ENCODE results near the gene CCDC69. TPM values are rescaled to one million over a fixed set of nuclear protein-coding genes. Genes with fewer than 3 reads are reported as not detected.

Gene CCDC69
- polyA plus RNA-seq, 2 of the 4 experiments (the other 2 are of a cell fraction), result 2.9 to 3.0 TPM

DNA sequence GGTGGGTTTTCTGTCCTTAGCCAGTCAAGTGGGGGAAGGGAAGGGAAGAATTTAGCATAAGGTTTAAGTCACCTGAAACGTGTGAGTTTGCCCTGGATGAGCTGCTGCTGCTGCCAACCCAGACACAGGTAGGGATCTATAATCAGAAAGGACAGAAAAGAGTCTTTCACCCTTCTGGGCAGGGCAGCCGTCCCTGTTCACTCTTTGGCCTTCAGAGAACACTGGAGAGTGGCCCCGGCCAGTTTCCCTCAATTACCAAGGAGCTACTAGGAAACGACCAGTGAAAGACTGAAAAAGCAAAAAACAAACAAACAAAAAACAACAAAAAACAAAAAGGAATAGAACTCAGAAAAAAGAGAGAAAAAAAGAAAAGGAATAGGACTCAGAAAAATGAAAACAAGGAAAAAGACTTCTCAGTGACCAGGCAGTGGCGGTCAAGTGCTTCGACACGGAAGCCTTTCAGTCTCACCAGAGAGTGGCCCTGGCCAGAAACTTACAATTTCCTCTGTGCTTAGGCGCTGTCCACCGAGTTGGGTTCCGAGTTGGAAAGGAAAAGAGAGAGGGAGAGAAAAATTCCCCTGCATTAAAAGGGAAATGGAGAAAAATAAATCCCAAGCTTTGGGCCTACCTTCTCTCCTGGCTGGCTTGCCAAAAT is 26.6 kb upstream of the CCDC69 start:
- no peak for ATAC-seq
- Histone ChIP-seq H3K4me2 (no peak overlapping the region), H3K4me1 (peaks cover 6% of the 10 kb centered on the region; the same call in 1 of the 3 replicates), H3K9me3 (no peaks in the 10 kb centered on the region), H3K4me3 (no peak overlapping the region), H3K27ac (no peak overlapping the region)
- no peak for FAIRE-seq
- ChIA-PET POLR2A (no interaction called here), CTCF (interaction anchor here (0.9 to 1.5 kb wide), 2 partner anchors 12 to 15 kb away, joined by 3 to 9 read pairs; no protein-coding TSS in a partner anchor)
- TF ChIP-seq NPAS2 (CRISPR knock-in tag; IDR thresholded peaks at IDR 0.05; ENCODE audit: borderline replicate concordance) (no peak), HEYL (CRISPR knock-in tag; IDR thresholded peaks at IDR 0.05) (no peak), CHD2 (IDR thresholded peaks at IDR 0.05; ENCODE audit: low read length, partially characterized antibody) (no peak), ZSCAN20 (CRISPR knock-in tag; IDR thresholded peaks at IDR 0.05) (no peak), MAZ (IDR thresholded peaks at IDR 0.05; ENCODE audit: borderline replicate concordance, low read depth, low read length) (no peak), POLR2AphosphoS2 (conservative IDR thresholded peaks at IDR 0.05; ENCODE audit: low read length) (no peak), FOSB (CRISPR knock-in tag; IDR thresholded peaks at IDR 0.05) (no peak), TFCP2L1 (CRISPR knock-in tag; IDR thresholded peaks at IDR 0.05) (no peak), POLR2A (IDR thresholded peaks at IDR 0.05; ENCODE audit: low read length) (no peak), CEBPB (IDR thresholded peaks at IDR 0.05) (no peak), RAD21 (conservative IDR thresholded peaks at IDR 0.05 in 1 of 2, IDR thresholded peaks at IDR 0.05 in 1 of 2) (no peak)
- TF ChIP-seq, protein P1, sequence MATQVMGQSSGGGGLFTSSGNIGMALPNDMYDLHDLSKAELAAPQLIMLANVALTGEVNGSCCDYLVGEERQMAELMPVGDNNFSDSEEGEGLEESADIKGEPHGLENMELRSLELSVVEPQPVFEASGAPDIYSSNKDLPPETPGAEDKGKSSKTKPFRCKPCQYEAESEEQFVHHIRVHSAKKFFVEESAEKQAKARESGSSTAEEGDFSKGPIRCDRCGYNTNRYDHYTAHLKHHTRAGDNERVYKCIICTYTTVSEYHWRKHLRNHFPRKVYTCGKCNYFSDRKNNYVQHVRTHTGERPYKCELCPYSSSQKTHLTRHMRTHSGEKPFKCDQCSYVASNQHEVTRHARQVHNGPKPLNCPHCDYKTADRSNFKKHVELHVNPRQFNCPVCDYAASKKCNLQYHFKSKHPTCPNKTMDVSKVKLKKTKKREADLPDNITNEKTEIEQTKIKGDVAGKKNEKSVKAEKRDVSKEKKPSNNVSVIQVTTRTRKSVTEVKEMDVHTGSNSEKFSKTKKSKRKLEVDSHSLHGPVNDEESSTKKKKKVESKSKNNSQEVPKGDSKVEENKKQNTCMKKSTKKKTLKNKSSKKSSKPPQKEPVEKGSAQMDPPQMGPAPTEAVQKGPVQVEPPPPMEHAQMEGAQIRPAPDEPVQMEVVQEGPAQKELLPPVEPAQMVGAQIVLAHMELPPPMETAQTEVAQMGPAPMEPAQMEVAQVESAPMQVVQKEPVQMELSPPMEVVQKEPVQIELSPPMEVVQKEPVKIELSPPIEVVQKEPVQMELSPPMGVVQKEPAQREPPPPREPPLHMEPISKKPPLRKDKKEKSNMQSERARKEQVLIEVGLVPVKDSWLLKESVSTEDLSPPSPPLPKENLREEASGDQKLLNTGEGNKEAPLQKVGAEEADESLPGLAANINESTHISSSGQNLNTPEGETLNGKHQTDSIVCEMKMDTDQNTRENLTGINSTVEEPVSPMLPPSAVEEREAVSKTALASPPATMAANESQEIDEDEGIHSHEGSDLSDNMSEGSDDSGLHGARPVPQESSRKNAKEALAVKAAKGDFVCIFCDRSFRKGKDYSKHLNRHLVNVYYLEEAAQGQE (IDR thresholded peaks at IDR 0.05), result no peak
- TF ChIP-seq, protein P2, sequence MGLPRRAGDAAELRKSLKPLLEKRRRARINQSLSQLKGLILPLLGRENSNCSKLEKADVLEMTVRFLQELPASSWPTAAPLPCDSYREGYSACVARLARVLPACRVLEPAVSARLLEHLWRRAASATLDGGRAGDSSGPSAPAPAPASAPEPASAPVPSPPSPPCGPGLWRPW (IDR thresholded peaks at IDR 0.05), result no peak
- WGBS (ENCODE audit: missing lambda C conversion rate), result 83% methylated on average over 10 of the region's 10 CpGs
- no peak for DNase-seq (ENCODE audit: low read depth in 1 of 2, low spot score in 1 of 2)

DNA sequence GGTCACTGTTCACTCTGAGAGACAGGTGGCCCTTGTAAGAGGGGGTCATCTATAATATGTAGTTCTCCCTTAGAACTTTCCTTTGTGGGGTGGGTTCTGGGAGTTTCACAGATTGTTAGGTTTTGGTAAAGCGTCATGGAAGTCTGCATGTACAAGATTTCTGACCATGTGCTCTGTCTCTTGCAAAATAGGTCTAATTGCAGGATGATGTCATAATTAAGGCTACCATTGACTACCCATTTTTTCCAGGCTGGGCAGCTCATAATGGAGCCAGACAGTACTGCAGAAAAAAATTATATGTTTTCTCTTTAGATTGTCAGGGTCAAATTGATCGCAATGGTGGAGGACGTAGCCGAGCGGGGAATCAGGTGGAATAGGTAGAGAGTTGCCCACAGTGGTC is 25.4 kb upstream of the CCDC69 start:
- Histone ChIP-seq H3K4me3 (no peak overlapping the region), H3K27ac (no peak overlapping the region), H3K9me3 (no peaks in the 10 kb centered on the region), H3K4me2 (no peak overlapping the region), H3K4me1 (peaks cover 6% of the 10 kb centered on the region; the same call in 1 of the 3 replicates)
- 94% methylated on average over 5 of the region's 5 CpGs for WGBS (ENCODE audit: missing lambda C conversion rate)
- FAIRE-seq (no peak), DNase-seq (ENCODE audit: low read depth in 1 of 2, low spot score in 1 of 2) (no peak), ATAC-seq (no peak)
- ChIA-PET CTCF (interaction anchor here (2.8 kb wide), 1 partner anchor 11 kb away, joined by 7 read pairs; no protein-coding TSS in a partner anchor), POLR2A (no interaction called here)
- TF ChIP-seq, protein P3, sequence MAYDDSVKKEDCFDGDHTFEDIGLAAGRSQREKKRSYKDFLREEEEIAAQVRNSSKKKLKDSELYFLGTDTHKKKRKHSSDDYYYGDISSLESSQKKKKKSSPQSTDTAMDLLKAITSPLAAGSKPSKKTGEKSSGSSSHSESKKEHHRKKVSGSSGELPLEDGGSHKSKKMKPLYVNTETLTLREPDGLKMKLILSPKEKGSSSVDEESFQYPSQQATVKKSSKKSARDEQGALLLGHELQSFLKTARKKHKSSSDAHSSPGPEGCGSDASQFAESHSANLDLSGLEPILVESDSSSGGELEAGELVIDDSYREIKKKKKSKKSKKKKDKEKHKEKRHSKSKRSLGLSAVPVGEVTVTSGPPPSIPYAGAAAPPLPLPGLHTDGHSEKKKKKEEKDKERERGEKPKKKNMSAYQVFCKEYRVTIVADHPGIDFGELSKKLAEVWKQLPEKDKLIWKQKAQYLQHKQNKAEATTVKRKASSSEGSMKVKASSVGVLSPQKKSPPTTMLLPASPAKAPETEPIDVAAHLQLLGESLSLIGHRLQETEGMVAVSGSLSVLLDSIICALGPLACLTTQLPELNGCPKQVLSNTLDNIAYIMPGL (CRISPR knock-in tag; IDR thresholded peaks at IDR 0.05; ENCODE audit: borderline replicate concordance), result no peak
- TF ChIP-seq ZFP36 (IDR thresholded peaks at IDR 0.05; ENCODE audit: borderline replicate concordance, partially characterized antibody) (no peak), RNF2 (IDR thresholded peaks at IDR 0.05; ENCODE audit: borderline replicate concordance, low read depth) (no peak), RAD21 (conservative IDR thresholded peaks at IDR 0.05 in 1 of 2, IDR thresholded peaks at IDR 0.05 in 1 of 2) (no peak), RARB (CRISPR knock-in tag; IDR thresholded peaks at IDR 0.05) (no peak), NR3C1 (IDR thresholded peaks at IDR 0.05) (no peak), HOXA7 (CRISPR knock-in tag; IDR thresholded peaks at IDR 0.05) (no peak), HDAC2 (IDR thresholded peaks at IDR 0.05) (no peak), MYC (IDR thresholded peaks at IDR 0.05; ENCODE audit: borderline replicate concordance, low read length) (no peak), TP53 (CRISPR knock-in tag; IDR thresholded peaks at IDR 0.05) (no peak), CEBPB (IDR thresholded peaks at IDR 0.05) (no peak), HEYL (CRISPR knock-in tag; IDR thresholded peaks at IDR 0.05) (no peak), NFE2L2 (conservative IDR thresholded peaks at IDR 0.05; ENCODE audit: low read length) (no peak), MAZ (IDR thresholded peaks at IDR 0.05; ENCODE audit: borderline replicate concordance, low read depth, low read length) (no peak), NPAS2 (CRISPR knock-in tag; IDR thresholded peaks at IDR 0.05; ENCODE audit: borderline replicate concordance) (no peak)
- TF ChIP-seq, protein P4, sequence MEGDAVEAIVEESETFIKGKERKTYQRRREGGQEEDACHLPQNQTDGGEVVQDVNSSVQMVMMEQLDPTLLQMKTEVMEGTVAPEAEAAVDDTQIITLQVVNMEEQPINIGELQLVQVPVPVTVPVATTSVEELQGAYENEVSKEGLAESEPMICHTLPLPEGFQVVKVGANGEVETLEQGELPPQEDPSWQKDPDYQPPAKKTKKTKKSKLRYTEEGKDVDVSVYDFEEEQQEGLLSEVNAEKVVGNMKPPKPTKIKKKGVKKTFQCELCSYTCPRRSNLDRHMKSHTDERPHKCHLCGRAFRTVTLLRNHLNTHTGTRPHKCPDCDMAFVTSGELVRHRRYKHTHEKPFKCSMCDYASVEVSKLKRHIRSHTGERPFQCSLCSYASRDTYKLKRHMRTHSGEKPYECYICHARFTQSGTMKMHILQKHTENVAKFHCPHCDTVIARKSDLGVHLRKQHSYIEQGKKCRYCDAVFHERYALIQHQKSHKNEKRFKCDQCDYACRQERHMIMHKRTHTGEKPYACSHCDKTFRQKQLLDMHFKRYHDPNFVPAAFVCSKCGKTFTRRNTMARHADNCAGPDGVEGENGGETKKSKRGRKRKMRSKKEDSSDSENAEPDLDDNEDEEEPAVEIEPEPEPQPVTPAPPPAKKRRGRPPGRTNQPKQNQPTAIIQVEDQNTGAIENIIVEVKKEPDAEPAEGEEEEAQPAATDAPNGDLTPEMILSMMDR (IDR thresholded peaks at IDR 0.05), result no peak
- TF ChIP-seq, protein P1 (IDR thresholded peaks at IDR 0.05), result no peak
